HG03060 (cell line): ENCODE measurements around the gene API5.

Experiments
- ATAC-seq: cut with Tn5 transposase; IDR thresholded peaks from one replicate; pipeline ENCODE4 v1.9.1; 2021; ENCODE audit warnings: low read depth, moderate number of reproducible peaks; ENCODE audit not compliant: unreplicated experiment

Gene API5

GRCh38 chr11:43358801-43359421, 47.1 kb downstream of the API5 start, which contains the start of gene TTC17:
Gene TTC17 (plus strand): TSS chr11:43358920. CDS start chr11:43358955, 35 bp downstream.
- peak; percentile 84 for ATAC-seq

GRCh38 chr11:43359422-43359818, 47.6 kb downstream of the API5 start:
- ATAC-seq: peak; percentile 25

- no peak for ATAC-seq
Measured at GRCh38 chr11:43360361-43361032, 48.7 kb downstream of the API5 start.

GRCh38 chr11:43366677-43367076, 54.9 kb downstream of the API5 start:
- ATAC-seq: no peak

- ATAC-seq: no peak
Measured at GRCh38 chr11:43367382-43368178, 55.8 kb downstream of the API5 start.

GRCh38 chr11:43376065-43376464, 64.3 kb downstream of the API5 start:
- ATAC-seq: no peak

GRCh38 chr11:43376594-43376993, 64.8 kb downstream of the API5 start:
- no peak for ATAC-seq

GRCh38 chr11:43377389-43377788, 65.6 kb downstream of the API5 start:
- no peak for ATAC-seq

GRCh38 chr11:43378897-43379296, 67.1 kb downstream of the API5 start:
- no peak for ATAC-seq

- no peak for ATAC-seq
Measured at GRCh38 chr11:43381802-43382201, 70.0 kb downstream of the API5 start.

- no peak for ATAC-seq
Measured at GRCh38 chr11:43382614-43383013, 70.8 kb downstream of the API5 start.

- ATAC-seq: no peak
Measured at GRCh38 chr11:43384393-43384792, 72.6 kb downstream of the API5 start.

- ATAC-seq: no peak
Measured at GRCh38 chr11:43392713-43393112, 80.9 kb downstream of the API5 start.

- ATAC-seq: no peak
Measured at GRCh38 chr11:43393765-43394355, 82.1 kb downstream of the API5 start.
